Ascending aorta (tissue), 2 donors: ENCODE results near the gene EIF4EBP3. TPM values are rescaled to one million over a fixed set of nuclear protein-coding genes. Genes with fewer than 3 reads are reported as not detected.

Source experiments
- DNase-seq, 2 donors: peaks; one replicate each; pipeline ENCODE4 v3.0.0-alpha.2; 2019; ENCODE audit warnings: low spot score in 2 of 2
- H3K27ac ChIP-seq, 2 donors: fragments of 200-600 bp; sonication (generic); one replicate each; pipeline ENCODE4 v1.5.1; 2016 to 2017; ENCODE audit warnings: mild to moderate bottlenecking in 1 of 2
- H3K27me3 ChIP-seq: fragments of 200-600 bp; sonication (generic); one replicate; pipeline ENCODE4 v1.5.1; 2017
- H3K36me3 ChIP-seq, 2 donors: fragments of 200-600 bp; sonication (generic); one replicate each; pipeline ENCODE4 v1.5.1; 2016
- H3K4me1 ChIP-seq, 2 donors: fragments of 200-600 bp; sonication (generic); one replicate each; pipeline ENCODE4 v1.5.1; 2016 to 2017; ENCODE audit warnings: mild to moderate bottlenecking in 1 of 2
- H3K4me3 ChIP-seq, 2 donors: fragments of 200-600 bp; sonication (generic); one replicate each; pipeline ENCODE4 v1.5.1; 2016 to 2017; ENCODE audit warnings: mild to moderate bottlenecking in 1 of 2
- H3K9me3 ChIP-seq, 2 donors: fragments of 200-600 bp; sonication (generic); one replicate each; pipeline ENCODE4 v1.5.1; 2016
- CTCF ChIP-seq, 3 experiments: fragments of 200-600 bp in 2 of 3; fragments of 450-650 bp in 1 of 3; sonication (generic) in 2 of 3; IDR thresholded peaks; one replicate each; pipeline ENCODE4 v1.5.1; 2016 to 2019; ENCODE audit warnings: antibody characterized with exemption in 3 of 3, mild to moderate bottlenecking in 1 of 3, moderate library complexity in 1 of 3
- intact Hi-C: fragments of 100-400 bp; cut with DNase I; formaldehyde crosslinking; loops from one replicate; pipeline ENCODE4 v1.15.1; 2023
- total RNA-seq: library from RNA; depleted of rRNA; stranded (reverse); fragments of >200 nt; gene quantifications from one replicate; pipeline ENCODE4 v1.1.0, GENCODE V29; 2016

Gene EIF4EBP3
- total RNA-seq, 1 donor from 2014 or later, result 4.0 TPM

GRCh38 chr5:140563596-140563995 is 16.1 kb downstream of the EIF4EBP3 start:
- Histone ChIP-seq H3K27me3 (no peaks in the 10 kb centered on the region), H3K27ac (peak overlapping the region; percentile 92 to 93), H3K4me1 (peaks cover 16 to 24% of the 10 kb centered on the region in 2 donors), H3K9me3 (no peaks in the 10 kb centered on the region), H3K4me3 (peak overlapping the region; percentile 88 to 92), H3K36me3 (peaks cover 24 to 37% of the 10 kb centered on the region in 2 donors)
- intact Hi-C loops, result no loop called here
- TF ChIP-seq CTCF (IDR thresholded peaks at IDR 0.05), result no peak
- no peak for DNase-seq

GRCh38 chr5:140564196-140565023 is 16.9 kb downstream of the EIF4EBP3 start, which contains the start of the genes APBB3 and SLC35A4:
Gene APBB3, minus strand, starts transcription at chr5:140564598. Its CDS starts 353 bp downstream, at chr5:140564245.
Gene SLC35A4, plus strand, starts transcription at chr5:140564828. Its CDS starts 2,342 bp downstream, at chr5:140567170.
- peak within 1 kb of the TSS; percentile 92 to 93 for H3K27ac ChIP-seq
- peak; percentile 96 to 99 for DNase-seq
- intact Hi-C loops, result loop anchor here (1.0 to 2.0 kb wide), 4 partner anchors 16 to 164 kb away; partner anchors contain the start of genes ANKHD1 and TMCO6
- H3K36me3 ChIP-seq, result peaks cover 24 to 37% of the 10 kb centered on the region in 2 donors
- H3K9me3 ChIP-seq, result no peaks in the 10 kb centered on the region
- peak within 1 kb of the TSS; percentile 88 to 92 for H3K4me3 ChIP-seq
- H3K4me1 ChIP-seq, result peaks cover 16 to 24% of the 10 kb centered on the region in 2 donors
- H3K27me3 ChIP-seq, result no peaks in the 10 kb centered on the region
- TF ChIP-seq CTCF (IDR thresholded peaks at IDR 0.05), result no peak

GRCh38 chr5:140565024-140565779 is 17.7 kb downstream of the EIF4EBP3 start:
- peaks cover 29 to 35% of the 10 kb centered on the region in 2 donors for H3K36me3 ChIP-seq
- intact Hi-C loops, result loop anchor here (2.0 kb wide), 2 partner anchors 146 to 164 kb away; partner anchors contain the start of gene ANKHD1
- no peaks in the 10 kb centered on the region for H3K9me3 ChIP-seq
- H3K27ac ChIP-seq, result peak overlapping the region; percentile 92 to 93
- no peak for DNase-seq
- H3K27me3 ChIP-seq, result no peaks in the 10 kb centered on the region
- peak overlapping the region; percentile 88 to 92 for H3K4me3 ChIP-seq
- H3K4me1 ChIP-seq, result peaks cover 16 to 24% of the 10 kb centered on the region in 2 donors
- no peak for TF ChIP-seq CTCF (IDR thresholded peaks at IDR 0.05)

GRCh38 chr5:140565780-140566095 is 18.3 kb downstream of the EIF4EBP3 start:
- intact Hi-C loops, result loop anchor here (2.0 kb wide), 2 partner anchors 145 to 165 kb away; partner anchors contain the start of gene ANKHD1
- H3K36me3 ChIP-seq, result peaks cover 30 to 32% of the 10 kb centered on the region in 2 donors
- no peak for DNase-seq
- peak overlapping the region; percentile 88 to 92 for H3K4me3 ChIP-seq
- no peaks in the 10 kb centered on the region for H3K27me3 ChIP-seq
- peak overlapping the region; percentile 92 to 93 for H3K27ac ChIP-seq
- TF ChIP-seq CTCF (IDR thresholded peaks at IDR 0.05), result no peak
- no peaks in the 10 kb centered on the region for H3K9me3 ChIP-seq
- peaks cover 16 to 24% of the 10 kb centered on the region in 2 donors for H3K4me1 ChIP-seq

GRCh38 chr5:140566665-140567064 is 19.2 kb downstream of the EIF4EBP3 start:
- Histone ChIP-seq H3K27ac (no peak overlapping the region), H3K4me1 (peaks cover 16 to 24% of the 10 kb centered on the region in 2 donors), H3K9me3 (no peaks in the 10 kb centered on the region), H3K27me3 (no peaks in the 10 kb centered on the region), H3K4me3 (no peak overlapping the region), H3K36me3 (peaks cover 26 to 30% of the 10 kb centered on the region in 2 donors)
- DNase-seq, result no peak
- intact Hi-C loops, result no loop called here
- no peak for TF ChIP-seq CTCF (IDR thresholded peaks at IDR 0.05)
